ENCODE results near the gene RPTOR.

The RPTOR gene

GRCh38 chr17:80790021-80790765 is 245.6 kb downstream of the RPTOR start:
- no peak for DNase-seq (ENCODE audit: low read depth in 1 of 2, low spot score in 1 of 2)
- no peaks in the 10 kb centered on the region for H3K27me3 ChIP-seq (ENCODE audit: insufficient read depth, poor library complexity, severe bottlenecking)
- no peak overlapping the region for H3K27ac ChIP-seq (replicated peaks)
- TF ChIP-seq GABPA (IDR thresholded peaks at IDR 0.05; ENCODE audit: low read depth): no peak
- TF ChIP-seq CTCF (IDR thresholded peaks at IDR 0.05; ENCODE audit: insufficient read depth, low read length): no peak
- no peak overlapping the region for H3K4me3 ChIP-seq (replicated peaks; ENCODE audit: insufficient read depth, low read length)

GRCh38 chr17:80790981-80791742 is 246.5 kb downstream of the RPTOR start:
- TF ChIP-seq POLR2AphosphoS5 (IDR thresholded peaks at IDR 0.05; ENCODE audit: low read depth): no peak
- TF ChIP-seq GABPA (IDR thresholded peaks at IDR 0.05; ENCODE audit: low read depth): no peak
- no peak for TF ChIP-seq SPI1 (IDR thresholded peaks at IDR 0.05; ENCODE audit: borderline replicate concordance, low read depth)
- no peak for TF ChIP-seq CTCF (IDR thresholded peaks at IDR 0.05; ENCODE audit: insufficient read depth, low read length)
- TF ChIP-seq REST (IDR thresholded peaks at IDR 0.05; ENCODE audit: insufficient replicate concordance, low read depth): no peak
- H3K27ac ChIP-seq (replicated peaks): no peak overlapping the region
- H3K4me3 ChIP-seq (replicated peaks; ENCODE audit: insufficient read depth, low read length): no peak overlapping the region
- no peaks in the 10 kb centered on the region for H3K27me3 ChIP-seq (ENCODE audit: insufficient read depth, poor library complexity, severe bottlenecking)
- no peak for DNase-seq (ENCODE audit: low read depth in 1 of 2, low spot score in 1 of 2)

GRCh38 chr17:80791758-80792284 is 247.2 kb downstream of the RPTOR start:
- Histone ChIP-seq H3K4me3 (replicated peaks; ENCODE audit: insufficient read depth, low read length) (no peak overlapping the region), H3K27me3 (ENCODE audit: insufficient read depth, poor library complexity, severe bottlenecking) (no peaks in the 10 kb centered on the region), H3K27ac (replicated peaks) (no peak overlapping the region)
- no peak for TF ChIP-seq GABPA (IDR thresholded peaks at IDR 0.05; ENCODE audit: low read depth)
- no peak for DNase-seq (ENCODE audit: low read depth in 1 of 2, low spot score in 1 of 2)

- Histone ChIP-seq H3K27me3 (ENCODE audit: insufficient read depth, poor library complexity, severe bottlenecking) (no peaks in the 10 kb centered on the region), H3K4me3 (replicated peaks; ENCODE audit: insufficient read depth, low read length) (no peak overlapping the region), H3K27ac (replicated peaks) (no peak overlapping the region)
- TF ChIP-seq CTCF (IDR thresholded peaks at IDR 0.05; ENCODE audit: insufficient read depth, low read length): no peak
- no peak for TF ChIP-seq POLR2AphosphoS5 (IDR thresholded peaks at IDR 0.05; ENCODE audit: low read depth)
- no peak for TF ChIP-seq SPI1 (IDR thresholded peaks at IDR 0.05; ENCODE audit: borderline replicate concordance, low read depth)
- no peak for TF ChIP-seq GABPA (IDR thresholded peaks at IDR 0.05; ENCODE audit: low read depth)
- no peak for TF ChIP-seq REST (IDR thresholded peaks at IDR 0.05; ENCODE audit: insufficient replicate concordance, low read depth)
- no peak for DNase-seq (ENCODE audit: low read depth in 1 of 2, low spot score in 1 of 2)
Observed at GRCh38 chr17:80792373-80792781, 247.7 kb downstream of the RPTOR start.
